Astrocyte of the spinal cord (primary cell): ENCODE measurements around the gene PKDREJ.
A peak's percentile ranks its signal among the peaks of the same experiment; 100 is the strongest.

ENCODE experiments used
- DNase-seq: peaks from one replicate; pipeline ENCODE4 v3.0.0; 2011; ENCODE audit warnings: low read depth, low spot score
- H3K4me3 ChIP-seq: 2 replicates; pipeline ENCODE4 v1.5.1; 2011; ENCODE audit warnings: low read depth, mild to moderate bottlenecking, low read length, moderate library complexity
- in situ Hi-C: cut with HindIII; loops from 2 replicates; pipeline ENCODE4 v1.10.0; 2017; ENCODE audit warnings: low sequenced_read_pairs
- TF ChIP-seq, protein P1 (sequence below): IDR thresholded peaks from 2 replicates; pipeline ENCODE4 v1.5.1; 2012; ENCODE audit warnings: low read depth, mild to moderate bottlenecking, low read length, inconsistent platforms

Gene PKDREJ

DNA sequence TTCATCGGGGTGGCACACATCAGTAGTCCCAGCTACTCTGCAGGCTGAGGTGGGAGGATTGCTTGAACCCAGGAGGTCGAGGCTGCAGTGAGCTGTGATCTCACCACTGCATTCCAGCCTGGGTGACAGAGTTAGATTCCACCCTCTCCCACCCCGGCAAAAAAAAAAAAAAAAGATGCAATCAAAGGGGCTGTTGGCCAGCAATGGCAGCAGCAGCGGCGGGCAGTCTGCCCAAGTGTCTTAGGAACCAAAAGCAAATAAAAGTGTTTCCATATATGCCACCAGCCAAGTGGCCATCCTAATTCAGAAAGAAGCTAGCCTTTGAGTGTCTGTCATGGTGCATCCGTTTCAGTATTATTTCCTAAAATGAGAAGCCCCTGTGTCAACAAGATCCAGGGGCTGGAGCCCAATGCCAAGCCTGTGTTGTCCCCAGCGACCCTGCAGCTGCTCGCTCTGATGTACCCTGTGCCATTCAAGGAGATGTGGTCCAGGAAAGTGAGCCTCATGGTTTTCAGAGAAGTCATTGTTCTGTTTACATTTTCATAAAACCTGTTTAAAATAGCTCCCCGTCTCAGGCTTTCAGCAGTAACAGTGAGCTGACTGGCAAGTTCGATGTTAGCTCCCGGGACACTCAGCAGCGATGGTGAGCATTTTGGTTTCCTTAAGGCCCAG, 25.6 kb downstream of the PKDREJ start:
- TF ChIP-seq, protein P1, sequence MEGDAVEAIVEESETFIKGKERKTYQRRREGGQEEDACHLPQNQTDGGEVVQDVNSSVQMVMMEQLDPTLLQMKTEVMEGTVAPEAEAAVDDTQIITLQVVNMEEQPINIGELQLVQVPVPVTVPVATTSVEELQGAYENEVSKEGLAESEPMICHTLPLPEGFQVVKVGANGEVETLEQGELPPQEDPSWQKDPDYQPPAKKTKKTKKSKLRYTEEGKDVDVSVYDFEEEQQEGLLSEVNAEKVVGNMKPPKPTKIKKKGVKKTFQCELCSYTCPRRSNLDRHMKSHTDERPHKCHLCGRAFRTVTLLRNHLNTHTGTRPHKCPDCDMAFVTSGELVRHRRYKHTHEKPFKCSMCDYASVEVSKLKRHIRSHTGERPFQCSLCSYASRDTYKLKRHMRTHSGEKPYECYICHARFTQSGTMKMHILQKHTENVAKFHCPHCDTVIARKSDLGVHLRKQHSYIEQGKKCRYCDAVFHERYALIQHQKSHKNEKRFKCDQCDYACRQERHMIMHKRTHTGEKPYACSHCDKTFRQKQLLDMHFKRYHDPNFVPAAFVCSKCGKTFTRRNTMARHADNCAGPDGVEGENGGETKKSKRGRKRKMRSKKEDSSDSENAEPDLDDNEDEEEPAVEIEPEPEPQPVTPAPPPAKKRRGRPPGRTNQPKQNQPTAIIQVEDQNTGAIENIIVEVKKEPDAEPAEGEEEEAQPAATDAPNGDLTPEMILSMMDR = no peak
- no peak overlapping the region for H3K4me3 ChIP-seq
- in situ Hi-C loops = no loop called here
- DNase-seq = no peak

DNA sequence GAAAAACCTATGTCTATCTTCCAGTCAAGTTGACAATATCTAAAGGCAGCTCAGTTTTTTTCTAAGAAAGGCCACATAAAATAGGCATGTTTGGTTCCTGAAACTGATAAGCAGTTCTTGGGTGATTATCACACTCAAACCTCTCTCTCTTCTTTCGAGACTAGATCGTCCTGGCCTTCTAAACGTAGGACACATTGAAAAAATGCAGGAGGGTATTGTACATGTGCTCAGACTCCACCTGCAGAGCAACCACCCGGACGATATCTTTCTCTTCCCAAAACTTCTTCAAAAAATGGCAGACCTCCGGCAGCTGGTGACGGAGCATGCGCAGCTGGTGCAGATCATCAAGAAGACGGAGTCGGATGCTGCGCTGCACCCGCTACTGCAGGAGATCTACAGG, 28.2 kb downstream of the PKDREJ start:
- in situ Hi-C loops = no loop called here
- DNase-seq = no peak
- no peak overlapping the region for H3K4me3 ChIP-seq
- TF ChIP-seq, protein P1 = no peak

DNA sequence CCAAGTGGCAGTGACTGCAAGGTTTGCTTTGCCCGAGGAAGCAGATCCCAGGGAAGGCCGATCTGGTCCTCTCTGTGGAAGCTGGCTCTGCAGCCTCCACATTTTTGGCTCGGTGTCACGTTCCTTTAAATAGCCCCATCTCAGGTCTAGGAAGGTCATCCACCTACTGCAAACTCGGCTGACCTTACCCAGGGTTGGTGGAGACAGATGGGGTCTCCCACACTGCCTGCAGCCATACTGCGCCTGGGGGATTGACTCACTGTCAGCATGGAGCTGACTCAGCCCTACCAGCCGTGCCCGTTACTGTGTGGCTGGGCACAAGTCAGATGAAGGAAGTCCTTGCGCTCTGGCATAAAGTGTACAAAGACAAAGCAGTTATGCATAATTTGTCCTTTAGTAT, 29.9 kb downstream of the PKDREJ start:
- in situ Hi-C loops = no loop called here
- peak; percentile 62 for DNase-seq
- TF ChIP-seq, protein P1 = no peak
- no peak overlapping the region for H3K4me3 ChIP-seq

DNA sequence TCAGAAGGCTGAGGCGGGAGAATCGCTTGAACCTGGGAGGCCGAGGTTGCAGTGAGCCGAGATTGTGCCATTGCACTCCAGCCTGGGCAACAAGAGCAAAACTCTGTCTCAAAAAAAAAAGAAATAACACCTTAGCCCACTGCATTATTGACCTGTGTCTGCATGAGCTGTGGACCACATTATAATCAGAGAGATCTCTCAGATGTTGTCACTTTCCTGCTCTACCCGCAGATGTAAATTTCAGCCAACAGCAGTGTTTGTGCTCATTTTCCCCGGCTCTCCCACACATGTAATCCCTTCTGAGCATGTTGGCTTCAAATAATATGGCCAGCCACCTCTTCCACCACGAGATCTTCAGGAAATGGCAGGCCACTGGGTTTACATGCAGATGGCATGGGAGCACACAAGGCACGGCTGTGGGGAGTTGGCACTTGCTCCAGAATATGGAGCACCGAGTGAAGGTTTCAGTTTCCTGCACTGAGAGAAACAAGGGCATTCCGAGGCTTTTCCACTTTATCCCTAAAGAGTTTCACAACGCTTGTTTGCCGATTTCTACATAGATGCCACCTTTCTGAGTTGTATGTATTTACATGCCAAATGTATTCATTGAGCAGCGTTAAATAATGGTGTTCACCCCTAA, 32.8 kb downstream of the PKDREJ start:
- TF ChIP-seq, protein P1 = no peak
- in situ Hi-C loops = no loop called here
- no peak overlapping the region for H3K4me3 ChIP-seq

DNA sequence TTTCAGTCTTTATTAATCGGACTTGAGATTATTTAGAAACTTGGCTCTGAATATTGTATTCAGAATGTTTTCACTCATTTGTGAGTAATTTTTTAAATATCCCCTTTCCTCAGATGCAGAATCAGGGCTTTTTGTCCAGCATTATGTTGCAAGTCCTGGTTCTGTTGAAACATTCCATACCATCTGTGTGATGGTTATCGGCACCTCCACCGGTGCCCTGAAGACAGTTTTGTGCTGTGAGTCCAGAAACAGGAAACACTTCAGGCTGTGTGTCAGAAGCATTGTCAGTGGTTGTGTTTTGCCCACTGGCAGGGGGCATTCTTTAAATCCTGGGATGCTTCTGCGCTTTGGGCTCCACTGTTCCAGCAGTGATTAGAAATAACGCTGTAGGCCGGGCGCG, 33.4 kb downstream of the PKDREJ start:
- H3K4me3 ChIP-seq = no peak overlapping the region
- TF ChIP-seq, protein P1 = no peak
- no peak for DNase-seq
- in situ Hi-C loops = no loop called here

More for the DNA sequence above, 32.8 kb downstream of the PKDREJ start:
- no peak for DNase-seq

DNA sequence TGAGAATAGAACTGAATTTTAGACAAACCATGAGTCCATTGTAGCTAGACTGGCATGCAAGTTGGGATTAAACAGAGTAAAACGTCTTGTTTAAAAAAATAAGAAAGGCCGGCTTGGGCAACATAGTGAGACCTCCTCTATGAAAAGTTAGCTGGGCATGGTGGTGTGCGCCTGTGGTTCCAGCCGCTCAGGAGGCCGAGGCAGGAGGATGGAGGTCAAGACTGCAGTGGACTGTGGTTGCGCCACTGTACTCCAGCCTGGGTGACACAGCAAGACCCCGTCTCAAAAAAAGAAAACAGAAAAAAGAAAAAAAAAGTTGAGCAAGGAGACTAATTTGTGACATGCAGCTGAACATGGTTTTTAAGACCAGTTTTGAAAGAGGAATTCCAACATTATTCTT, 36.6 kb downstream of the PKDREJ start:
- TF ChIP-seq, protein P1 = no peak
- no peak overlapping the region for H3K4me3 ChIP-seq
- DNase-seq = no peak
- in situ Hi-C loops = no loop called here
